ENCODE data around the gene CD99L2.
A peak's percentile ranks its signal among the peaks of the same experiment; 100 is the strongest.

Gene CD99L2

GRCh38 chrX:150773634-150774033 is 124.8 kb downstream of the CD99L2 start:
- H3K36me3 Mint-ChIP-seq = no peaks in the 10 kb centered on the region
- no peak overlapping the region for H3K27ac Mint-ChIP-seq
- no peak overlapping the region for H3K4me3 Mint-ChIP-seq
- no peaks in the 10 kb centered on the region for H3K27me3 Mint-ChIP-seq
- CTCF ChIA-PET = interaction anchor here (12.4 kb wide), 1 partner anchor 308 kb away, joined by 112 read pairs; no protein-coding TSS in a partner anchor
- no peaks in the 10 kb centered on the region for H3K9me3 Mint-ChIP-seq
- no peaks in the 10 kb centered on the region for H3K4me1 Mint-ChIP-seq
- DNase-seq = no peak

DNA sequence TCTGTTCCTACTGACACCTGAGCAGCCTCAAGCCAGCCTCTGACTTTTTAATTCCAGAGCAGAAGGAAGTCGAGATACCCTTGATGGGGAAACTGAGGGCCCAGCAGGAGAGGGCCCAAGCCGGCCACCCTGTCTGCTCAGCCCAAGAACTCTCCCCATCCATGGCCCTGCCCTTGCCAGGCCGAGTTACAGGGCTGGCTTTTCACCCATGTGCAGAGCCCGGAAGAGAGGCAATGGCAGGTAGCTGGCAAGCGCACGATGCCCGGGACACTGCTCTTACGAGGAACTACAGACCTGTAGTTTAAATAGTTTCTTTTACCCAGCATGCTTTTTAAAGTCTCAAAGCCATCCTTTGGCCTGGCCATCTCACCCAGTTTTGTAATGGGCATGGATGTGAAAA is 125.4 kb downstream of the CD99L2 start:
- H3K4me3 Mint-ChIP-seq = no peak overlapping the region
- no peaks in the 10 kb centered on the region for H3K4me1 Mint-ChIP-seq
- no peaks in the 10 kb centered on the region for H3K9me3 Mint-ChIP-seq
- H3K36me3 Mint-ChIP-seq = no peaks in the 10 kb centered on the region
- no peak for DNase-seq
- H3K27me3 Mint-ChIP-seq = no peaks in the 10 kb centered on the region
- CTCF ChIA-PET = interaction anchor here (1.7 to 12.4 kb wide), 2 partner anchors 256 to 309 kb away, joined by 3 to 112 read pairs; no protein-coding TSS in a partner anchor
- no peak overlapping the region for H3K27ac Mint-ChIP-seq

- CTCF ChIA-PET = interaction anchor here (0.6 to 12.4 kb wide), 7 partner anchors 166 to 1860 kb away, joined by 3 to 112 read pairs (median 3); no protein-coding TSS in a partner anchor
- peak; percentile 82 for DNase-seq
- no peaks in the 10 kb centered on the region for H3K9me3 Mint-ChIP-seq
- H3K4me3 Mint-ChIP-seq = no peak overlapping the region
- H3K4me1 Mint-ChIP-seq = no peaks in the 10 kb centered on the region
- no peaks in the 10 kb centered on the region for H3K27me3 Mint-ChIP-seq
- no peaks in the 10 kb centered on the region for H3K36me3 Mint-ChIP-seq
- H3K27ac Mint-ChIP-seq = no peak overlapping the region
Observed at GRCh38 chrX:150772150-150772970, 126.1 kb downstream of the CD99L2 start.

GRCh38 chrX:150771116-150771515 is 127.4 kb downstream of the CD99L2 start:
- Mint-ChIP-seq H3K27me3 (no peaks in the 10 kb centered on the region), H3K9me3 (no peaks in the 10 kb centered on the region), H3K4me1 (no peaks in the 10 kb centered on the region), H3K36me3 (peaks cover 2% of the 10 kb centered on the region), H3K27ac (no peak overlapping the region), H3K4me3 (no peak overlapping the region)
- no peak for DNase-seq
- CTCF ChIA-PET = interaction anchor here (12.4 kb wide), 1 partner anchor 311 kb away, joined by 112 read pairs; no protein-coding TSS in a partner anchor

GRCh38 chrX:150770623-150771022 is 127.8 kb downstream of the CD99L2 start:
- no peak overlapping the region for H3K4me3 Mint-ChIP-seq
- H3K9me3 Mint-ChIP-seq = no peaks in the 10 kb centered on the region
- no peaks in the 10 kb centered on the region for H3K27me3 Mint-ChIP-seq
- no peak for DNase-seq
- no peak overlapping the region for H3K27ac Mint-ChIP-seq
- H3K4me1 Mint-ChIP-seq = no peaks in the 10 kb centered on the region
- peaks cover 2% of the 10 kb centered on the region for H3K36me3 Mint-ChIP-seq
- CTCF ChIA-PET = interaction anchor here (12.4 kb wide), 1 partner anchor 311 kb away, joined by 112 read pairs; no protein-coding TSS in a partner anchor

- no peaks in the 10 kb centered on the region for H3K4me1 Mint-ChIP-seq
- no peaks in the 10 kb centered on the region for H3K9me3 Mint-ChIP-seq
- no peak overlapping the region for H3K27ac Mint-ChIP-seq
- H3K4me3 Mint-ChIP-seq = no peak overlapping the region
- no peaks in the 10 kb centered on the region for H3K27me3 Mint-ChIP-seq
- CTCF ChIA-PET = interaction anchor here (12.4 kb wide), 1 partner anchor 313 kb away, joined by 112 read pairs; no protein-coding TSS in a partner anchor
- peaks cover 2% of the 10 kb centered on the region for H3K36me3 Mint-ChIP-seq
- no peak for DNase-seq
Observed at GRCh38 chrX:150769408-150769807, 129.1 kb downstream of the CD99L2 start.

DNA sequence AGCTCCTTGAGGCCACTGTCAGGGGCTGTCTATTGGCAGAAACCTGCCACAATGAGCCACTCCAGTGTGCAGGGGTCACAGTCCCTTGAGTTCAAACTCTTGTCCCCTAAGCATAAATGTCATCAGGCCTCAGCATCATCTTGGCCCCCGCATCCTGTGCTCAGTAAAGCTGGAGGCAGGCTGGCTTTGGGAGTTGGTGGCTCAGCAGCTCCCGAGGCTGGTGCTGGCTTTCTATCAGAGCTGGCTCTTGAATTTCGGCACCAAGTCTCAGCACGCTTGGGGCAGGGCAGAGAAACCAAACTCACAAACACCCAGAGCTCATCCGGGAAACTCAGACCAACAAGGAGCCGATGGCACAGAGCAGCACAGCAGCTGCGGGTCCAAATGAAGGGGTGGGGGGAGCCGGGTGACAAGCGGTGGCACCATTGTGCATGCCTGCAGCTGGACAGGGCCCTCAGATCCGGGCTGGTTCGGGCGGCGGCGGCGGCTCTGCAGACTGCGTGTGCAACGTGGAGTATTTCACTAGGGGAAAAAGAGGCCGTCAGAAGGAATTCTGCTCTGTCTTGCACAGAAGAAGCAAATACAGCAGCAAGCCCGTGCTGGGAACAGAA is 129.8 kb downstream of the CD99L2 start:
- no peaks in the 10 kb centered on the region for H3K27me3 Mint-ChIP-seq
- no peak for DNase-seq
- H3K4me1 Mint-ChIP-seq = no peaks in the 10 kb centered on the region
- no peaks in the 10 kb centered on the region for H3K9me3 Mint-ChIP-seq
- CTCF ChIA-PET = interaction anchor here (12.4 kb wide), 1 partner anchor 313 kb away, joined by 112 read pairs; no protein-coding TSS in a partner anchor
- no peak overlapping the region for H3K27ac Mint-ChIP-seq
- H3K4me3 Mint-ChIP-seq = no peak overlapping the region
- H3K36me3 Mint-ChIP-seq = peaks cover 2% of the 10 kb centered on the region

DNA sequence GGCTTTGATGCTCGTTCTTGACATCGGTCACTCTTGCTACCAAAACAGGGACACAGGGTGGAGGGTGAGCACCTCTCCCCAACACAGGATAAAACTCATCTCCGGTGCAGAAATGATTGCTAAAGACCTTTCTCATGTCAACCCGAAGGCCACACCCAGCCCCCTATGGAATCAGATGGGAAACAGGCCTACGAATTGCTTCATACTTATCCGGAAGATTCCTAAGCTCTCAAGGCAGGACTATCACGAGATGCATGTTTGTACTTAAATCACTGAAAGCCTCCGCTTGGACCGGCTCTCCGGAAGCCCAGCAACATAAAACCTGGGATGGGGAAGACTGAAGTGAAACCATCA is 130.4 kb downstream of the CD99L2 start:
- Mint-ChIP-seq H3K4me3 (no peak overlapping the region), H3K27ac (no peak overlapping the region), H3K27me3 (no peaks in the 10 kb centered on the region), H3K4me1 (no peaks in the 10 kb centered on the region), H3K36me3 (peaks cover 2% of the 10 kb centered on the region), H3K9me3 (no peaks in the 10 kb centered on the region)
- DNase-seq = no peak
- CTCF ChIA-PET = interaction anchor here (0.9 to 12.4 kb wide), 2 partner anchors 12 to 314 kb away, joined by 3 to 112 read pairs; no protein-coding TSS in a partner anchor

DNA sequence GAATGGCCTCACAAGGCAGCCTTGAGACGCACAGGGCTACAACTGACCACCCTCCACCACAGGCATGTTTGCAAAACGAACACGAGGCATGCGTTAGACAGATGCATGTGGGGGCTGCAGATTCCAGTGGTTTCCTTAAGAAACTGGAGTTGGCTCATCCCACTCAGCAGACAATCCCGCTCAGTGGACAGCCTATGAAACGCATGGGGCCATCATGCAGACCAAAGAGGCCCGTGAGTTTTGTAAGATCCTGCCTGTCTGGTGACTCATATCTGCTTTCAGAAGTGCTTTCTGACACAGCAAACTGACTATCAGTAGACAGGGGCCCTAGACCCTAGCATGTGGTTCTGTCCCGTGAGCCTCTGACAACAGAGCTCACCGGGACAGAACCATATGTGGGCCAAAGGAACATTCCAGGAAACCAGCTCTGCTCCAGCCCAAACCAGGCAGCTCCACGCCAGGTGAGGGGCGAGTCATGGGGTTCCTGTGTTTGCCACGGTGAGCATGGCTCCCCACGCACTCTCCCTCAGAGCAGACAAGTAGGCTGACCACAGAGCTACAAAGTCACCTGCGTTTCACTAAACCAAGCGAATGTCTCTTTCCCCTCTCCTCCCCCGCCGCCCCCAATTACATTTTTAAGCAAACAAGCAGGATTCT is 130.9 kb downstream of the CD99L2 start:
- H3K4me3 Mint-ChIP-seq = no peak overlapping the region
- H3K27ac Mint-ChIP-seq = no peak overlapping the region
- no peaks in the 10 kb centered on the region for H3K9me3 Mint-ChIP-seq
- H3K27me3 Mint-ChIP-seq = no peaks in the 10 kb centered on the region
- DNase-seq = no peak
- CTCF ChIA-PET = interaction anchor here (0.9 to 12.4 kb wide), 2 partner anchors 12 to 314 kb away, joined by 3 to 112 read pairs; no protein-coding TSS in a partner anchor
- no peaks in the 10 kb centered on the region for H3K4me1 Mint-ChIP-seq
- peaks cover 2% of the 10 kb centered on the region for H3K36me3 Mint-ChIP-seq

GRCh38 chrX:150767045-150767395 is 131.4 kb downstream of the CD99L2 start:
- Mint-ChIP-seq H3K4me3 (no peak overlapping the region), H3K36me3 (peaks cover 2% of the 10 kb centered on the region), H3K27me3 (no peaks in the 10 kb centered on the region), H3K27ac (no peak overlapping the region), H3K9me3 (no peaks in the 10 kb centered on the region), H3K4me1 (no peaks in the 10 kb centered on the region)
- DNase-seq = no peak
- CTCF ChIA-PET = interaction anchor here (12.4 kb wide), 1 partner anchor 315 kb away, joined by 112 read pairs; no protein-coding TSS in a partner anchor

- peaks cover 2% of the 10 kb centered on the region for H3K36me3 Mint-ChIP-seq
- H3K9me3 Mint-ChIP-seq = no peaks in the 10 kb centered on the region
- DNase-seq = no peak
- no peak overlapping the region for H3K4me3 Mint-ChIP-seq
- CTCF ChIA-PET = interaction anchor here (12.4 kb wide), 1 partner anchor 315 kb away, joined by 112 read pairs; no protein-coding TSS in a partner anchor
- H3K27ac Mint-ChIP-seq = peak overlapping the region; percentile 42
- H3K4me1 Mint-ChIP-seq = no peaks in the 10 kb centered on the region
- H3K27me3 Mint-ChIP-seq = no peaks in the 10 kb centered on the region
Observed at GRCh38 chrX:150766351-150767044, 132.0 kb downstream of the CD99L2 start.

DNA sequence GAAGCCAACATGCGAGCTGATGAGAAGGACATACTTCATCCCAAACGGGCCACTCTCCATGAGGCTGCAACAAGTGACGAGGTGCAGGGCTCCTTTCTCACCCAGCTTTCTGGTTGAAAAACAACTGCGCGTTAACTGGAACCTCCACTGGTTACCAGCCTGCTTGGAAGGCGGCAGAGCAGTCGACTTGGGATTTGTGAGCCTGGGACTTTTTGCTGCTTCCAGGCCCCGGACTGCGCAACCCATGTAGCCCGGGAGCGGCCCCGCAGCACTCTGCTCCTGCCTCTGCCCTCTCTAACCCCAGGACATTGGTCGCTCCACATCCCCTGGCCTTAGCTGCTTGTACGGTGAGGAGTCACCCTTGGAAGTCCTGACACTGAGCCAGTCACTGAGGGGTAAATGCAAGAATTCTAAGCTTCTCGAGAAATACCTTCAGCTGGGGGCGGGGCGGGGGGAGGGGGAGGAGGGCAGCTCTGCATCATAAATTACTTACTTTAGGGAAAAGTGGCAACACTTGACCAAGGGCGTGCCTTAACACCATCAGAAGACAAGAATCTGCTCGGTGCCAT is 132.6 kb downstream of the CD99L2 start:
- no peaks in the 10 kb centered on the region for H3K9me3 Mint-ChIP-seq
- no peaks in the 10 kb centered on the region for H3K27me3 Mint-ChIP-seq
- CTCF ChIA-PET = interaction anchor here (12.4 kb wide), 1 partner anchor 316 kb away, joined by 112 read pairs; no protein-coding TSS in a partner anchor
- no peaks in the 10 kb centered on the region for H3K4me1 Mint-ChIP-seq
- H3K4me3 Mint-ChIP-seq = no peak overlapping the region
- no peak for DNase-seq
- no peak overlapping the region for H3K27ac Mint-ChIP-seq
- peaks cover 2% of the 10 kb centered on the region for H3K36me3 Mint-ChIP-seq

DNA sequence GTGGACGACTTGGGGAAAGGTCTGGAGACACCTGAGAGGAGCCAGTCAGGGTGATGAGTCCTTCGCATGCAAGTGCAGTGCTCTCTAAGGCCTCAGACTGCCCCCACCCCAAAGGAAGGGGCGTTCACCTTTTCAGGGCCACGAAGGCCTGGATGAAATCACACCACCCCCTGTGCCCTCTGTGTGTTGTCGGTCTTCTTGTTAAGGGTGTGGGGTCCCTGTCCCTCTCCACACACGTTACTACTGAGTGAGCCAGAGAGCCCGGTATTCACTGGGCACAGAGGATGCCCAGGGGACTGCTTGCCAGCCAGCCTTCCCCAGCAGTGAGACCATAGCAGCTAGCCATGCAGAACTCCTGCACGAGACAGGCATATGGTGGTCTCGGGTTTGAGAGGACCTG is 133.2 kb downstream of the CD99L2 start:
- DNase-seq = no peak
- H3K4me3 Mint-ChIP-seq = no peak overlapping the region

More for the DNA sequence above, 133.2 kb downstream of the CD99L2 start:
- CTCF ChIA-PET = no interaction called here
- H3K36me3 Mint-ChIP-seq = peaks cover 2% of the 10 kb centered on the region
- no peaks in the 10 kb centered on the region for H3K9me3 Mint-ChIP-seq
- H3K4me1 Mint-ChIP-seq = no peaks in the 10 kb centered on the region
- no peak overlapping the region for H3K27ac Mint-ChIP-seq
- H3K27me3 Mint-ChIP-seq = no peaks in the 10 kb centered on the region
